KMS-11 (cell line): ENCODE results near the gene C19orf67.

ENCODE experiments used
- H2AFZ ChIP-seq: fragments of 200-600 bp; sonication (generic); 2 replicates; pipeline ENCODE4 v1.6.1; 2016; ENCODE audit warnings: antibody characterized with exemption, mixed run types, low read depth
- H3K27ac ChIP-seq: fragments of 200-600 bp; sonication (generic); 2 replicates; pipeline ENCODE4 v1.6.1; 2016; ENCODE audit warnings: mild to moderate bottlenecking, mixed run types
- H3K27me3 ChIP-seq: fragments of 200-600 bp; sonication (generic); 2 replicates; pipeline ENCODE4 v1.6.1; 2017; ENCODE audit warnings: mild to moderate bottlenecking, low read depth, mixed run types, moderate library complexity; ENCODE audit not compliant: insufficient read depth
- H3K36me3 ChIP-seq: fragments of 200-600 bp; sonication (generic); 2 replicates; pipeline ENCODE4 v1.6.1; 2017; ENCODE audit warnings: mild to moderate bottlenecking, mixed run types; ENCODE audit not compliant: insufficient read depth
- H3K4me1 ChIP-seq: fragments of 200-600 bp; sonication (generic); 2 replicates; pipeline ENCODE4 v1.6.1; 2016; ENCODE audit warnings: mild to moderate bottlenecking, low read depth, mixed run types; ENCODE audit not compliant: poor library complexity, severe bottlenecking
- H3K4me2 ChIP-seq: fragments of 200-600 bp; sonication (generic); 2 replicates; pipeline ENCODE4 v1.7.0; 2016; ENCODE audit warnings: mild to moderate bottlenecking, mixed run types
- H3K4me3 ChIP-seq: fragments of 200-600 bp; sonication (generic); IDR thresholded peaks from 2 replicates; pipeline ENCODE4 v1.6.1; 2017; ENCODE audit warnings: low read depth, low read length, mixed read lengths; ENCODE audit not compliant: insufficient read depth
- H3K79me2 ChIP-seq: fragments of 200-600 bp; sonication (generic); 2 replicates; pipeline ENCODE4 v1.6.1; 2016; ENCODE audit warnings: low read depth, mixed run types; ENCODE audit not compliant: insufficient read depth
- H3K9ac ChIP-seq: fragments of 200-600 bp; sonication (generic); 2 replicates; pipeline ENCODE4 v1.6.1; 2016; ENCODE audit warnings: mild to moderate bottlenecking, mixed run types
- H4K20me1 ChIP-seq: fragments of 200-600 bp; sonication (generic); 2 replicates; pipeline ENCODE4 v1.6.1; 2016; ENCODE audit warnings: mild to moderate bottlenecking, mixed run types; ENCODE audit not compliant: insufficient read depth
- CTCF ChIP-seq: fragments of 200-600 bp; sonication (generic); conservative IDR thresholded peaks from 2 replicates; pipeline ENCODE4 v1.6.1; 2017; ENCODE audit warnings: low read depth, mild to moderate bottlenecking, antibody characterized with exemption, low read length, moderate library complexity, mixed read lengths

The C19orf67 gene

DNA sequence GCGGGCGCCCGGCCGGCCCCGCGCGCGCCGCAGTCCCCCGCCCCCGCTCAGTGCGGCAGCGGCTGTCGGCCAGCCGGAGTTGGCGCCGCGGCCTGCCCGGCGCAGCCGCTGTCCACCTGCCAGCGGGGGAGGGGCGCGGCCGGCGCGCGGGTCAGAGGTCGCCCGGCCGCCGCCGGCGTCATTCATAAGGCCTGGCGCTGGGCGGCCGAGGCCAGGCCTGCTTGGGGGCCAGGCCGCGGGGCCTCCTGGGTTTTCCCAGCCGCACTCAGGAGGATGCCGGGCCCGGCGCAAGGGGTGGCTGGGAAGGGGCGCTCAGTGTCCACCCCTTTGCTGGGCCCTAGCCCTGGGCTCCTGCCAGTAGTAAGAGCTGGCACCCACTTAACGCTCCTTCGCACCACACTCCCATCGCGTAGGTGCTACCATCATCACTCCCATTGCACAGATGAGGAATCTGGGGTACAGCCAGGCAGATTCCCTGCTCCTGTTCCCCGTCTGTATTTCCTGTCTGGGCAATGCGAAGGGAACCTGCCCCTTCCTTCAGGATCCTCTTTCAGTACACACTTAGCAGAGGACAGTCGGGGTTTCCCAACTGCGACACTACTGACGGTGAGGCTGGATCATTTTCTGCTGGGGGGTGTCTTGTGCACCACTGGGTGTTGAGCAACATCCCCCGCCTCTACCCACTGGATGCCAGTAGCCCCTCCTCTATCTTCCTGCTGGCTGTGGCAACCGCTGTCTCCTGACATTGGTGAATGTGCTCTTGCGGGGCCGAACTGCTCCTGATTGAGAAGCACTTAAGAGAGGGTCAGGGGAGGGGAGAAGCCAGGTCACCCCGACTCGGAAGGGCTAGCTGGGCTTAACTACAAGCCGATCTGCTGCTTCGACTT is 32.8 kb upstream of the C19orf67 start:
- no peaks in the 10 kb centered on the region for H3K27me3 ChIP-seq
- peak overlapping the region; percentile 82 for H3K4me2 ChIP-seq
- no peak overlapping the region for H3K27ac ChIP-seq
- no peak overlapping the region for H3K4me3 ChIP-seq
- H4K20me1 ChIP-seq: no peaks in the 10 kb centered on the region
- H3K9ac ChIP-seq: no peak overlapping the region
- no peaks in the 10 kb centered on the region for H3K36me3 ChIP-seq
- no peaks in the 10 kb centered on the region; the same call in 1 of the 2 replicates for H3K79me2 ChIP-seq
- peak overlapping the region; percentile 34; the same call in 1 of the 2 replicates for H2AFZ ChIP-seq
- H3K4me1 ChIP-seq: peaks cover 10% of the 10 kb centered on the region
- no peak for TF ChIP-seq CTCF

GRCh38 chr19:14117668-14118164 is 32.1 kb upstream of the C19orf67 start, which contains the start of gene PRKACA:
PRKACA (minus strand) TSS chr19:14117762; CDS start chr19:14117547, 215 bp downstream.
- H3K4me3 ChIP-seq: no peak within 1 kb of the TSS
- no peaks in the 10 kb centered on the region; the same call in 1 of the 2 replicates for H3K79me2 ChIP-seq
- no peaks in the 10 kb centered on the region for H4K20me1 ChIP-seq
- peak within 1 kb of the TSS; percentile 82 for H3K4me2 ChIP-seq
- H3K27me3 ChIP-seq: no peaks in the 10 kb centered on the region
- H3K9ac ChIP-seq: peak within 1 kb of the TSS; percentile 18; the same call in 1 of the 2 replicates
- peak within 1 kb of the TSS; percentile 34; the same call in 1 of the 2 replicates for H2AFZ ChIP-seq
- H3K4me1 ChIP-seq: peaks cover 10% of the 10 kb centered on the region
- no peak for TF ChIP-seq CTCF
- no peak within 1 kb of the TSS for H3K27ac ChIP-seq
- no peaks in the 10 kb centered on the region for H3K36me3 ChIP-seq

GRCh38 chr19:14116918-14117578 is 31.5 kb upstream of the C19orf67 start:
- peaks cover 10% of the 10 kb centered on the region for H3K4me1 ChIP-seq
- H3K4me2 ChIP-seq: peak overlapping the region; percentile 71
- no peaks in the 10 kb centered on the region for H3K36me3 ChIP-seq
- no peak for TF ChIP-seq CTCF
- no peaks in the 10 kb centered on the region for H4K20me1 ChIP-seq
- peak overlapping the region; percentile 18; the same call in 1 of the 2 replicates for H3K9ac ChIP-seq
- H3K4me3 ChIP-seq: no peak overlapping the region
- H3K27me3 ChIP-seq: no peaks in the 10 kb centered on the region
- no peaks in the 10 kb centered on the region; the same call in 1 of the 2 replicates for H3K79me2 ChIP-seq
- no peak overlapping the region for H2AFZ ChIP-seq
- no peak overlapping the region for H3K27ac ChIP-seq

DNA sequence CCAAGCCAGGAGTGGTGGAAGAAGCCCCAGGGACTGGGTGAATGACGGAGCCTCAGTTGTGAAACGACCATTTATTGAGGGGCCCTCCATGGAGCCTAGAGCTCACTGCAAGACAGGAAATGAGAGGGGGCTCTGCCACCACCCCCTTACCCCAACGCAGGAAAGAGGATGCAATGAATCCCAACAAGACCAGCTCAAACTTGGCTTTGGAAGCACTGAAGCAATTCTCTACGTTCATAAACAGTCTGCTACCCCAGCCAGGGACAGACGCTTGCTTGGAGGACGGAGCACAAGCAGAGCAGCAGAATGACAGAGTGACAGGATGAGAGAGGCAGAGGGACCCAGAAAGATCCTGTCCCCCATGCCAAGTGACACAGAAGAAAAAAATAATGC is 30.9 kb upstream of the C19orf67 start:
- Histone ChIP-seq H3K27me3 (no peaks in the 10 kb centered on the region), H3K36me3 (no peaks in the 10 kb centered on the region), H3K79me2 (no peaks in the 10 kb centered on the region; the same call in 1 of the 2 replicates), H2AFZ (no peak overlapping the region), H3K27ac (no peak overlapping the region), H3K4me2 (peak overlapping the region; percentile 71), H3K9ac (peak overlapping the region; percentile 18; the same call in 1 of the 2 replicates), H3K4me3 (no peak overlapping the region), H4K20me1 (no peaks in the 10 kb centered on the region), H3K4me1 (peaks cover 10% of the 10 kb centered on the region)
- TF ChIP-seq CTCF: no peak
